Endothelial cell of umbilical vein (primary cell): ENCODE data around the gene TOX2. TPM values are rescaled to one million over a fixed set of nuclear protein-coding genes. Genes with fewer than 3 reads are reported as not detected.

Experiments used
- BruUV-seq: library from RNA; stranded (reverse); fragments of 400-500 nt; replicated peaks from 2 replicates; lab custom pipeline; 2021; lab: Mats Ljungman, UMichigan
- CTCF ChIA-PET: fragments of 300-600, 350-600 bp; sonication (Branson Sonifier 250); formaldehyde crosslinking; loops from one replicate; lab custom pipeline; 2021; ENCODE audit warnings: antibody characterized with exemption, inconsistent platforms; lab: Charles Lee
- POLR2A ChIA-PET: fragments of 300-600, 350-600 bp; sonication (Branson Sonifier 250); formaldehyde crosslinking; loops from one replicate; lab custom pipeline; 2021; ENCODE audit warnings: antibody characterized with exemption, inconsistent platforms; lab: Charles Lee
- DNase-seq: peaks from one replicate; pipeline ENCODE4 v3.0.0-alpha.2; 2011; ENCODE audit warnings: low read depth, low spot score
- FAIRE-seq: peaks from 2 replicates; lab custom pipeline; 2011; peaks lifted over from hg19 to GRCh38; lab: Jason Lieb, UNC
- H2AFZ ChIP-seq: 2 replicates; pipeline ENCODE4 v1.6.0; 2012; ENCODE audit warnings: low read depth, low read length, control low read depth, inconsistent platforms
- H3K27ac ChIP-seq: 2 replicates; pipeline ENCODE4 v1.5.1; 2011; ENCODE audit warnings: low read depth, mild to moderate bottlenecking, control low read depth, low read length, moderate library complexity; ENCODE audit not compliant: insufficient read depth
- H3K27me3 ChIP-seq, 2 experiments: 2 replicates each; pipeline versions ENCODE4 v1.6.0 to v1.6.1; 2011; ENCODE audit warnings: low read length in 2 of 2, mixed read lengths in 1 of 2; ENCODE audit not compliant: control insufficient read depth in 2 of 2, insufficient read depth in 2 of 2
- H3K36me3 ChIP-seq, 2 experiments: 2 replicates in 1 of 2; 3 replicates in 1 of 2; pipeline ENCODE4 v1.5.1; 2011; ENCODE audit warnings: low read length in 2 of 2, mild to moderate bottlenecking in 1 of 2, moderate library complexity in 1 of 2; ENCODE audit not compliant: control insufficient read depth in 2 of 2, insufficient read depth in 2 of 2; ENCODE audit errors: extremely low read depth in 1 of 2
- H3K4me1 ChIP-seq: 3 replicates; pipeline ENCODE4 v1.5.1; 2011; ENCODE audit warnings: mild to moderate bottlenecking, low read length; ENCODE audit not compliant: control insufficient read depth, insufficient read depth; ENCODE audit errors: extremely low read depth
- H3K4me2 ChIP-seq: 2 replicates; pipeline ENCODE4 v1.6.1; 2011; ENCODE audit warnings: low read length, control low read depth, mixed read lengths; ENCODE audit not compliant: insufficient read depth
- H3K4me3 ChIP-seq, 3 experiments: fragments of 200-600 bp in 1 of 3; sonication (generic), shearing (Covaris generic) in 1 of 3; replicated peaks in 1 of 3; 2 replicates each; pipeline ENCODE4 v1.5.1; 2011 to 2016; ENCODE audit warnings: control low read depth in 3 of 3, low read length in 3 of 3, mild to moderate bottlenecking in 2 of 3, inconsistent platforms in 1 of 3, low read depth in 1 of 3, moderate library complexity in 1 of 3; ENCODE audit not compliant: insufficient read depth in 1 of 3
- H3K79me2 ChIP-seq: 2 replicates; pipeline ENCODE4 v1.6.0; 2012; ENCODE audit warnings: low read length, inconsistent platforms; ENCODE audit not compliant: control insufficient read depth, insufficient read depth
- H3K9ac ChIP-seq: replicated peaks from 2 replicates; pipeline ENCODE3; 2011; ENCODE audit warnings: low read length, control low read depth; ENCODE audit not compliant: insufficient read depth; ENCODE audit errors: extremely low read depth
- H3K9me1 ChIP-seq: replicated peaks from 3 replicates; pipeline ENCODE4 v1.6.0; 2011; ENCODE audit warnings: mild to moderate bottlenecking, low read length; ENCODE audit not compliant: control insufficient read depth, insufficient read depth; ENCODE audit errors: extremely low read depth
- H3K9me3 ChIP-seq: replicated peaks from 2 replicates; pipeline ENCODE4 v1.5.1; 2012; ENCODE audit warnings: low read length, inconsistent platforms; ENCODE audit not compliant: control insufficient read depth, insufficient read depth
- H4K20me1 ChIP-seq: replicated peaks from 2 replicates; pipeline ENCODE3; 2011; ENCODE audit warnings: mild to moderate bottlenecking, low read length; ENCODE audit not compliant: control insufficient read depth, insufficient read depth; ENCODE audit errors: extremely low read depth
- EZH2 ChIP-seq: IDR thresholded peaks from 2 replicates; pipeline ENCODE4 v1.6.1; 2012; ENCODE audit warnings: borderline replicate concordance, low read depth, mild to moderate bottlenecking, moderate library complexity, low read length, inconsistent platforms; ENCODE audit not compliant: severe bottlenecking
- FOS ChIP-seq: IDR thresholded peaks from 2 replicates; pipeline ENCODE4 v1.6.1; 2011; ENCODE audit warnings: mild to moderate bottlenecking, low read length, moderate library complexity, borderline replicate concordance; ENCODE audit not compliant: insufficient read depth
- GATA2 ChIP-seq: IDR thresholded peaks from 2 replicates; pipeline ENCODE4 v1.7.0; 2011; ENCODE audit warnings: low read depth, mild to moderate bottlenecking, moderate library complexity, mixed read lengths, low read length; ENCODE audit not compliant: insufficient read length, insufficient read depth
- JUN ChIP-seq: IDR thresholded peaks from 2 replicates; pipeline ENCODE4 v1.6.1; 2011; ENCODE audit warnings: borderline replicate concordance, low read depth; ENCODE audit not compliant: insufficient read length, insufficient read depth
- MYC ChIP-seq: IDR thresholded peaks from one replicate; pipeline ENCODE4 v1.6.1; 2011; ENCODE audit warnings: mild to moderate bottlenecking, low read depth, low read length
- POLR2A ChIP-seq: IDR thresholded peaks from 2 replicates; pipeline ENCODE4 v1.6.1; 2012; ENCODE audit warnings: low read depth, mild to moderate bottlenecking, control low read depth, low read length
- POLR2AphosphoS5 ChIP-seq: IDR thresholded peaks from 2 replicates; pipeline ENCODE4 v1.6.1; 2012; ENCODE audit warnings: low read depth, mild to moderate bottlenecking, control low read depth, low read length, moderate library complexity; ENCODE audit not compliant: insufficient read depth
- dilution Hi-C: fragments of 300-500 bp; cut with MboI; formaldehyde crosslinking; loops from one replicate; pipeline ENCODE4 v1.15.0; 2019; ENCODE audit warnings: low sequenced_read_pairs; ENCODE audit not compliant: extremely low pct_ligation_motif_present
- intact Hi-C: fragments of 100-400 bp; cut with micrococcal nuclease; formaldehyde crosslinking; loops from one replicate; pipeline ENCODE4 v1.10.0; 2022
- polyA plus RNA-seq, 4 experiments: library from polyadenylated mRNA; depleted of rRNA in 3 of 4; stranded (reverse) in 3 of 4; unstranded in 1 of 4; fragments of >200 nt; gene quantifications; 2 replicates each; pipeline versions ENCODE4 v1.2.1 to v1.2.3, GENCODE V29; 2011 to 2012; ENCODE audit warnings: missing spikeins in 1 of 4
- total RNA-seq: library from RNA; stranded (reverse); gene quantifications from 2 replicates; pipeline ENCODE4 v1.2.3, GENCODE V29; 2021
- TF ChIP-seq, protein P1 (sequence below), 2 donors: IDR thresholded peaks; 1 replicate in 1 of 2; 2 replicates in 1 of 2; pipeline ENCODE4 v1.5.1; 2011; ENCODE audit warnings: low read length in 2 of 2, mild to moderate bottlenecking in 2 of 2, moderate library complexity in 2 of 2, control low read depth in 1 of 2, inconsistent platforms in 1 of 2, low read depth in 1 of 2; ENCODE audit not compliant: insufficient read depth in 1 of 2; ENCODE audit errors: extremely low read depth in 1 of 2
- TF ChIP-seq, protein P2 (sequence below): IDR thresholded peaks from 2 replicates; pipeline ENCODE4 v1.6.1; 2011; ENCODE audit not compliant: insufficient read depth, insufficient read length

TOX2 gene
- total and polyA plus RNA-seq, 2 donors (not counting 3 experiments of a cell fraction or from before 2014, with no cell fraction given): 7.0 to 18.6 TPM

DNA sequence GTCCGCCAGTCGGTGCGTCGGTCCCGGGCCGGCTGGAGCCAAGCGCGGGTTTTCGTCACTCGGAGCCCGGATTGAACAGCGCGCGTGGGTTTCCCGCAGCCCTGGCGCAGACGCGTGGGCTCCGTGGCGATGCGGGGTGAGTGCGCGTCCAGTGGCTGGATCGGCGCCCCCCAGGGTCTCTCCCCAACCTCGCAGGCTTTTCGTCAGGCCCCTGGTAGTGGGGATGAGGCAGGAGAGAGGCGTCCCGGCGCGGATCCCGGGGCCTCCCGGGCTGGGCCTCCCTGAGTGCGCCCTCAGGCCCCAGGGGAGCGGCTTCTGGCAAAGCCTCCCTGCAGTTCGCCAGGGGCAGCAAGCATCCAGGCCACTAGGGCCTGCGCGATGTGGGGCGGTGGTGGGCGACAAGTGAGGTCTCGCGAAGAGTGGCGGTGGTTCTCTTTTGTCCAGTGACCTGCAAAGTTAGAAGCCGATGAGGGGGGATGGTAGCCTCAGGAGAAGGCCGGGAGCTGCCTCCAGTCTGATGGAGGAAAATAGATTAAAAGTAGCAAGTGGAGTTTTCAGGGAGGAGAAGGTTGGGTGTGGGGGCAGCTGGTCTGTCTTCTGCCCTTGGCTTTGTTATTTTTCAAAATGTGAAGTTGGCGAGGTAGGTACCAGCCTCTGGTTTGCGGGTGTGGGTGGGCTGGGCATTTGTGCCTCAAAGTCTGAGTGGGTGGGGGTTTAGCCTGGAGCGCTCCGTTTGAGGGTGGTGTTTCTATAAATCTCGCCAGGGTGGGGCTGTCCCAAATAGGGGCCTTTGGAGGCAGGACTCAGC lies 1.6 kb downstream of the TOX2 start:
- no peak overlapping the region for H3K9ac ChIP-seq
- CTCF ChIA-PET: interaction anchor here (0.9 kb wide), 1 partner anchor 68 kb away, joined by 3 read pairs; no protein-coding TSS in a partner anchor
- POLR2A ChIA-PET: no interaction called here
- H3K36me3 ChIP-seq: no peaks in the 10 kb centered on the region
- H3K27ac ChIP-seq: no peak overlapping the region
- H3K9me3 ChIP-seq: no peaks in the 10 kb centered on the region
- intact Hi-C loops (loop anchor here (1.0 to 10.0 kb wide), 2 partner anchors 102 to 251 kb away; partner anchors contain the start of gene MYBL2), dilution Hi-C loops (loop anchor here (25.0 kb wide), 1 partner anchor 154 kb away; no protein-coding TSS in a partner anchor)
- H3K4me3 ChIP-seq: peak overlapping the region; percentile 2 to 56 (median 43)
- H3K9me1 ChIP-seq: no peaks in the 10 kb centered on the region
- H3K4me1 ChIP-seq: peaks cover 16% of the 10 kb centered on the region
- TF ChIP-seq FOS (no peak), EZH2 (peak; percentile 10)
- H4K20me1 ChIP-seq: no peaks in the 10 kb centered on the region
- H3K27me3 ChIP-seq: peaks cover 0 to 6% of the 10 kb centered on the region in 2 experiments
- no peak for DNase-seq
- FAIRE-seq: no peak
- peak overlapping the region; percentile 60 for H3K4me2 ChIP-seq
- no peaks in the 10 kb centered on the region for H3K79me2 ChIP-seq
- BruUV-seq: no TSS peak
- H2AFZ ChIP-seq: peak overlapping the region; percentile 65

DNA sequence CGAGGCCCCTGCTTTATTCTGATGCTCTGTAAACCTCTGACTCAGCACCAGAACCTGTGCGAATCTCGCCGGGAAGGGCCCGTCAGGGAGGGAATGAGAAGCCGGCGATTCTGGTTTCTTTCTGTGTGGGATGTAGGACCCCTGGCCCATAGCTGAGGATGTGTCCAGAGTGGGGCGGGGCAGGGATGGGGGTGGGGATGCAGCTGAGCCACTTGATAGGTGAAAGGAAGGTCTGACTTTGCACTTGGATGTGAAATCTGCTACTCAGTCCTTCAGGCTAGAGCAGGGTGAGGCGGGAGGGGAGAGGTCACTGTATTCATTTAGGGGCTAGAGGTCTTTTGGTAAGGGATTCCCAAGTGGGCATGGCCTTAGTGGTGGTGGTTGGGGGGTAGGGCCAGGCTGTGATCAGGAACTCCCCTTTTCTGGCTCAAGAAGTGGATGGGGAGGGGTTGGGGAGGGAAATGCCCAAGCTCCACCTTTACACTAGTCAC lies 2.3 kb downstream of the TOX2 start:
- no peaks in the 10 kb centered on the region for H3K79me2 ChIP-seq
- H3K9me3 ChIP-seq: no peaks in the 10 kb centered on the region
- H3K9ac ChIP-seq: no peak overlapping the region
- H2AFZ ChIP-seq: no peak overlapping the region
- H4K20me1 ChIP-seq: no peaks in the 10 kb centered on the region
- H3K4me1 ChIP-seq: peaks cover 15% of the 10 kb centered on the region
- H3K4me2 ChIP-seq: no peak overlapping the region
- peaks cover 0 to 9% of the 10 kb centered on the region in 2 experiments for H3K27me3 ChIP-seq
- intact Hi-C loops (loop anchor here (1.0 to 10.0 kb wide), 2 partner anchors 101 to 252 kb away; partner anchors contain the start of gene MYBL2), dilution Hi-C loops (loop anchor here (25.0 kb wide), 1 partner anchor 155 kb away; no protein-coding TSS in a partner anchor)
- DNase-seq (no peak), FAIRE-seq (no peak)
- H3K36me3 ChIP-seq: no peaks in the 10 kb centered on the region
- no peaks in the 10 kb centered on the region for H3K9me1 ChIP-seq
- no peak overlapping the region for H3K27ac ChIP-seq
- no peak for TF ChIP-seq MYC
- TF ChIP-seq, protein P1, sequence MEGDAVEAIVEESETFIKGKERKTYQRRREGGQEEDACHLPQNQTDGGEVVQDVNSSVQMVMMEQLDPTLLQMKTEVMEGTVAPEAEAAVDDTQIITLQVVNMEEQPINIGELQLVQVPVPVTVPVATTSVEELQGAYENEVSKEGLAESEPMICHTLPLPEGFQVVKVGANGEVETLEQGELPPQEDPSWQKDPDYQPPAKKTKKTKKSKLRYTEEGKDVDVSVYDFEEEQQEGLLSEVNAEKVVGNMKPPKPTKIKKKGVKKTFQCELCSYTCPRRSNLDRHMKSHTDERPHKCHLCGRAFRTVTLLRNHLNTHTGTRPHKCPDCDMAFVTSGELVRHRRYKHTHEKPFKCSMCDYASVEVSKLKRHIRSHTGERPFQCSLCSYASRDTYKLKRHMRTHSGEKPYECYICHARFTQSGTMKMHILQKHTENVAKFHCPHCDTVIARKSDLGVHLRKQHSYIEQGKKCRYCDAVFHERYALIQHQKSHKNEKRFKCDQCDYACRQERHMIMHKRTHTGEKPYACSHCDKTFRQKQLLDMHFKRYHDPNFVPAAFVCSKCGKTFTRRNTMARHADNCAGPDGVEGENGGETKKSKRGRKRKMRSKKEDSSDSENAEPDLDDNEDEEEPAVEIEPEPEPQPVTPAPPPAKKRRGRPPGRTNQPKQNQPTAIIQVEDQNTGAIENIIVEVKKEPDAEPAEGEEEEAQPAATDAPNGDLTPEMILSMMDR (IDR thresholded peaks at IDR 0.05; ENCODE audit: extremely low read depth in 1 of 2, insufficient read depth in 1 of 2, low read depth in 1 of 2, low read length in 2 of 2): no peak
- TF ChIP-seq JUN: no peak
- no peak for TF ChIP-seq GATA2
- no peak for TF ChIP-seq EZH2
- no peak for TF ChIP-seq POLR2AphosphoS5
- TF ChIP-seq, protein P2, sequence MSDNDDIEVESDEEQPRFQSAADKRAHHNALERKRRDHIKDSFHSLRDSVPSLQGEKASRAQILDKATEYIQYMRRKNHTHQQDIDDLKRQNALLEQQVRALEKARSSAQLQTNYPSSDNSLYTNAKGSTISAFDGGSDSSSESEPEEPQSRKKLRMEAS: no peak
- no peak for TF ChIP-seq FOS
- TF ChIP-seq POLR2A: no peak
- no peak overlapping the region for H3K4me3 ChIP-seq
- BruUV-seq: no TSS peak
- ChIA-PET POLR2A (no interaction called here), CTCF (interaction anchor here (0.9 kb wide), 1 partner anchor 67 kb away, joined by 3 read pairs; no protein-coding TSS in a partner anchor)
